ENCODE measurements around the gene SLC25A46.

GRCh38 chr5:110718311-110718710 lies 20.5 kb upstream of the SLC25A46 start:
- TF ChIP-seq MZF1 (tag by site-specific recombination; IDR thresholded peaks at IDR 0.05; ENCODE audit: borderline replicate concordance) (no peak), CTCF (tag by site-specific recombination; IDR thresholded peaks at IDR 0.05) (no peak), ZNF416 (tag by site-specific recombination; IDR thresholded peaks at IDR 0.05) (no peak), ZNF23 (tag by site-specific recombination; IDR thresholded peaks at IDR 0.05; ENCODE audit: borderline replicate concordance) (no peak), HOXA7 (CRISPR knock-in tag; IDR thresholded peaks at IDR 0.05; ENCODE audit: borderline replicate concordance) (no peak), ZNF747 (tag by site-specific recombination; IDR thresholded peaks at IDR 0.05) (no peak), ZNF140 (tag by site-specific recombination; IDR thresholded peaks at IDR 0.05) (no peak)
- TF ChIP-seq, protein P1, sequence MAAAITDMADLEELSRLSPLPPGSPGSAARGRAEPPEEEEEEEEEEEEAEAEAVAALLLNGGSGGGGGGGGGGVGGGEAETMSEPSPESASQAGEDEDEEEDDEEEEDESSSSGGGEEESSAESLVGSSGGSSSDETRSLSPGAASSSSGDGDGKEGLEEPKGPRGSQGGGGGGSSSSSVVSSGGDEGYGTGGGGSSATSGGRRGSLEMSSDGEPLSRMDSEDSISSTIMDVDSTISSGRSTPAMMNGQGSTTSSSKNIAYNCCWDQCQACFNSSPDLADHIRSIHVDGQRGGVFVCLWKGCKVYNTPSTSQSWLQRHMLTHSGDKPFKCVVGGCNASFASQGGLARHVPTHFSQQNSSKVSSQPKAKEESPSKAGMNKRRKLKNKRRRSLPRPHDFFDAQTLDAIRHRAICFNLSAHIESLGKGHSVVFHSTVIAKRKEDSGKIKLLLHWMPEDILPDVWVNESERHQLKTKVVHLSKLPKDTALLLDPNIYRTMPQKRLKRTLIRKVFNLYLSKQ (tag by site-specific recombination; IDR thresholded peaks at IDR 0.05; ENCODE audit: borderline replicate concordance), result no peak
- TF ChIP-seq, protein P2, sequence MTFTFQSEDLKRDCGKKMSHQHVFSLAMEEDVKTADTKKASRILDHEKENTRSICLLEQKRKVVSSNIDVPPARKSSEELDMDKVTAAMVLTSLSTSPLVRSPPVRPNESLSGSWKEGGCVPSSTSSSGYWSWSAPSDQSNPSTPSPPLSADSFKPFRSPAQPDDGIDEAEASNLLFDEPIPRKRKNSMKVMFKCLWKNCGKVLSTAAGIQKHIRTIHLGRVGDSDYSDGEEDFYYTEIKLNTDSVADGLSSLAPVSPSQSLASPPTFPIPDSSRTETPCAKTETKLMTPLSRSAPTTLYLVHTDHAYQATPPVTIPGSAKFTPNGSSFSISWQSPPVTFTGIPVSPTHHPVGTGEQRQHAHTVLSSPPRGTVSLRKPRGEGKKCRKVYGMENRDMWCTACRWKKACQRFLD (tag by site-specific recombination; IDR thresholded peaks at IDR 0.05), result no peak

Data from HEK293 (cell line).